Psoas muscle (tissue), 8 donors: Measurements from ENCODE around the gene TRPM6. TPM values are rescaled to one million over a fixed set of nuclear protein-coding genes. Genes with fewer than 3 reads are reported as not detected.

Experiments
- ATAC-seq, 4 donors: fragments of 200-7000 bp; cut with Tn5 transposase; one replicate each; pipeline ENCODE4 v1.9.1; 2020; ENCODE audit warnings: moderate library complexity in 3 of 4, mild to moderate bottlenecking in 2 of 4
- DNase-seq, 2 donors: peaks; one replicate each; pipeline ENCODE4 v3.0.0-alpha.2; 2020
- H3K27ac ChIP-seq: fragments of 200-600 bp; one replicate; pipeline ENCODE4 v1.8.0; 2022
- H3K27me3 ChIP-seq, 3 donors: fragments of 200-600 bp in 1 of 3; one replicate each; pipeline versions ENCODE4 v1.6.1 to v1.8.0; 2013 to 2022; ENCODE audit warnings: low read length in 2 of 3, mild to moderate bottlenecking in 2 of 3, moderate library complexity in 1 of 3; ENCODE audit not compliant: insufficient read depth in 3 of 3
- H3K36me3 ChIP-seq, 2 donors: fragments of 200-600 bp in 1 of 2; one replicate each; pipeline versions ENCODE4 v1.6.1 to v1.8.0; 2013 to 2022; ENCODE audit warnings: low read depth in 1 of 2, mild to moderate bottlenecking in 1 of 2, moderate library complexity in 1 of 2; ENCODE audit not compliant: insufficient read depth in 1 of 2
- H3K4me1 ChIP-seq: fragments of 200-600 bp; one replicate; pipeline ENCODE4 v1.8.0; 2022
- H3K4me3 ChIP-seq: fragments of 200-600 bp; one replicate; pipeline ENCODE4 v1.8.0; 2022; ENCODE audit warnings: mild to moderate bottlenecking
- H3K9me3 ChIP-seq: fragments of 200-600 bp; one replicate; pipeline ENCODE4 v1.8.0; 2022
- CTCF ChIP-seq: fragments of 200-600 bp; IDR thresholded peaks from one replicate; pipeline ENCODE4 v1.8.0; 2022; ENCODE audit warnings: antibody characterized with exemption
- WGBS, 3 donors: extraction: QIAGEN DNeasy Blood & Tissue Kit; methylation state at CpG; one replicate each; pipeline versions ENCODE4 v1.1.6 to v1.1.7; 2013; 5-methylcytosine and 5-hydroxymethylcytosine counted together
- intact Hi-C, 2 donors: fragments of 100-400 bp; cut with DNase I; formaldehyde crosslinking; loops; one replicate each; pipeline versions ENCODE4 v1.11.0 to v1.14.2; 2022
- polyA plus RNA-seq, 3 donors: library from polyadenylated mRNA; stranded (reverse); fragments of 200-250 nt; gene quantifications; one replicate each; pipeline ENCODE4 v1.2.3, GENCODE V29; 2013
- total RNA-seq, 4 donors: library from RNA; stranded (reverse); fragmentation: NEBNext Ultra II Directional in 2 of 4; extraction: Animal tissue kit (Norgen Biotek cat#: 25700) in 2 of 4; gene quantifications; one replicate each; pipeline versions ENCODE4 v1.2.1 to v1.2.4, GENCODE V29; 2021 to 2023
- donor health status: healthy with polysubstance abuse.
- donor health status: DM: no; HTN: no; CAD: no; lungs with moderate emphysema.
- donor health status: Bipolar disorder and iron deficiency.
- donor health status: healthy.
- donor health status: DM: yes; HTN: yes; CAD: no.
- donor health status: DM: no; HTN: no; CAD: no.
- donor health status: DM: no; HTN: no; CAD: no.
- donor health status: DM: yes; HTN: yes; CAD: no.

The TRPM6 gene
- total and polyA plus RNA-seq, 7 donors = 0.04 to 0.27 (median 0.12) TPM; not detected in 1

DNA sequence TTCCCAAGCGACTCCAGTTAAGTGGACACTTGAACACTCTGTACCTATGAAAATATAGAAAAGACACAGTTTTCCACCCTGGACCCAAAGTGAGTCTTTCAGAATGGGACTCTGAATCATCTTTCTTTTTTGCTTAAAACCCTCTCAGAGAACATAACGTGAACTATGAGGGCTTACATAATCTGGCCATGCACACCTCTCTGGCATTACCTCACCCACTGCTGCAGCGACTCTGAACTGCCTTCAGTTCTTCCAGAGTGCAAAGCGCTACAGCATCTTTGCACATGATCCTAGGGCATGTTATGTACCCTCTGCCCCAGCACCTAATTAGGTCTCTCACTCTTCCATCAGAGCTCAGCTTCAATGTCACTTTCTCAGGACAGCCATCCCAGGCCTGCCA, 204.4 kb downstream of the TRPM6 start:
- Histone ChIP-seq H3K27ac (no peak overlapping the region), H3K36me3 (no peaks in the 10 kb centered on the region), H3K4me3 (no peak overlapping the region), H3K4me1 (no peaks in the 10 kb centered on the region), H3K27me3 (no peaks in the 10 kb centered on the region), H3K9me3 (no peaks in the 10 kb centered on the region)
- ATAC-seq (no peak), DNase-seq (no peak)
- 80 to 87% (median 86%) methylated on average over 4 of the region's 4 CpGs for WGBS, 3 donors
- intact Hi-C loops = no loop called here
- TF ChIP-seq CTCF = no peak

DNA sequence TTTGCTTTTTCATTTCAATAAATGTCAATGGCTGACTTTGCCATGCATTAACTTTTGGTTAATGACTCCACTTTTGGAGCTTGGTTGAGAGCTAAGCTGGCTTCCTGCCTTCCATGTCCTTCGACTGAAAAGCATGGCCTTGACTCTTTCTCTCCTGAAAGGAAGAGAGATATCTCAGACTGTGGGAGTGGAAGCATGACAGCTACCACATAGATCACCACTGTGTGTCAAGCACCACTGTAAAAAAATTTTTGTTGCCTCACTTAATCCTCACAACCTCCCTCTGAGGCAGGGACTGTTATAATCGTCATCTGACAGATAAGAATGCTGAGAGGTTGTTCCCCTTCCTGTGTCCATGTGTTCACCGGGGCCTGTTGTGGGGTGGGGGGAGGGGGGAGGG, 205.8 kb downstream of the TRPM6 start:
- 29 to 48% (median 43%) methylated on average over 3 of the region's 3 CpGs for WGBS, 3 donors
- Histone ChIP-seq H3K27ac (no peak overlapping the region), H3K4me1 (no peaks in the 10 kb centered on the region), H3K4me3 (no peak overlapping the region), H3K9me3 (no peaks in the 10 kb centered on the region), H3K27me3 (no peaks in the 10 kb centered on the region), H3K36me3 (no peaks in the 10 kb centered on the region)
- DNase-seq (no peak), ATAC-seq (no peak)
- intact Hi-C loops = no loop called here
- no peak for TF ChIP-seq CTCF

GRCh38 chr9:74674077-74674476, 213.6 kb downstream of the TRPM6 start:
- ATAC-seq (no peak), DNase-seq (no peak)
- Histone ChIP-seq H3K4me3 (no peak overlapping the region), H3K4me1 (no peaks in the 10 kb centered on the region), H3K27me3 (no peaks in the 10 kb centered on the region), H3K36me3 (no peaks in the 10 kb centered on the region), H3K9me3 (no peaks in the 10 kb centered on the region), H3K27ac (no peak overlapping the region)
- intact Hi-C loops = no loop called here
- no peak for TF ChIP-seq CTCF
- WGBS, 3 donors = 81 to 84% (median 82%) methylated on average over 6 of the region's 6 CpGs

Other genes with a start within 250 kb of the TRPM6 start
- gene C9orf40, start 65.0 kb upstream of the TRPM6 start, total RNA-seq = 1 to 10 TPM; 1.9 to 4.6 (median 2.5) TPM
- gene C9orf40, start 65.0 kb upstream of the TRPM6 start, polyA plus RNA-seq = 1 to 10 TPM; 2.5 to 7.9 (median 4.2) TPM
- 10 to 100 TPM in 3 of 4 donors, 1 to 10 TPM in 1; 8.6 to 16.6 (median 12.6) TPM for gene CARNMT1, start 140.4 kb upstream of the TRPM6 start, total RNA-seq
- gene CARNMT1, start 140.4 kb upstream of the TRPM6 start, polyA plus RNA-seq = 1 to 10 TPM; 3.9 to 7.6 (median 4.4) TPM
- gene NMRK1, start 200.2 kb upstream of the TRPM6 start, total RNA-seq = 10 to 100 TPM; 12.8 to 33.1 (median 24.6) TPM
- 10 to 100 TPM; 10.6 to 23.9 (median 21.1) TPM for gene NMRK1, start 200.2 kb upstream of the TRPM6 start, polyA plus RNA-seq
- 10 to 100 TPM in 2 of 4 donors, 1 to 10 TPM in 2; 7.1 to 11.0 (median 9.7) TPM for gene OSTF1, start 200.6 kb upstream of the TRPM6 start, total RNA-seq
- 10 to 100 TPM in 2 of 3 donors, 1 to 10 TPM in 1; 9.0 to 19.2 (median 12.4) TPM for gene OSTF1, start 200.6 kb upstream of the TRPM6 start, polyA plus RNA-seq